Esophagus squamous epithelium (tissue), 5 donors: Measurements from ENCODE around the gene RBBP7. TPM values are rescaled to one million over a fixed set of nuclear protein-coding genes. Genes with fewer than 3 reads are reported as not detected.

Experiments
- DNase-seq: peaks from one replicate; lab custom pipeline; 2025; lab: John Stamatoyannopoulos, UW
- H3K27ac ChIP-seq, 4 donors: fragments of 200-600 bp; sonication (generic); one replicate each; pipeline ENCODE4 v1.5.1; 2016 to 2019; ENCODE audit warnings: mild to moderate bottlenecking in 1 of 4
- H3K27me3 ChIP-seq, 4 donors: fragments of 200-600 bp; sonication (generic); 1 replicate in 3 of 4; 2 replicates in 1 of 4; pipeline versions ENCODE4 v1.5.1 to v1.6.0; 2017 to 2021; ENCODE audit warnings: antibody characterized with exemption in 1 of 4
- H3K36me3 ChIP-seq, 3 donors: fragments of 200-600 bp; sonication (generic); one replicate each; pipeline ENCODE4 v1.5.1; 2016 to 2019
- H3K4me1 ChIP-seq, 3 donors: fragments of 200-600 bp; sonication (generic); one replicate each; pipeline ENCODE4 v1.5.1; 2017 to 2019
- H3K4me3 ChIP-seq, 4 donors: fragments of 200-600 bp; sonication (generic); 1 replicate in 3 of 4; 2 replicates in 1 of 4; pipeline ENCODE4 v1.5.1; 2016 to 2019; ENCODE audit warnings: mild to moderate bottlenecking in 2 of 4, moderate library complexity in 1 of 4
- H3K9me3 ChIP-seq, 3 donors: fragments of 200-600 bp; sonication (generic); one replicate each; pipeline ENCODE4 v1.5.1; 2016 to 2019
- CTCF ChIP-seq, 6 experiments: fragments of 450-650 bp in 4 of 6; fragments of 200-600 bp in 2 of 6; sonication (generic) in 2 of 6; IDR thresholded peaks; one replicate each; pipeline ENCODE4 v1.5.1; 2016 to 2019; ENCODE audit warnings: antibody characterized with exemption in 6 of 6, mild to moderate bottlenecking in 4 of 6, moderate library complexity in 4 of 6
- POLR2A ChIP-seq, 4 donors: fragments of 450-650 bp; IDR thresholded peaks; one replicate each; pipeline ENCODE4 v1.6.1; 2017; ENCODE audit warnings: antibody characterized with exemption in 4 of 4, mild to moderate bottlenecking in 4 of 4, moderate library complexity in 3 of 4
- WGBS, 2 donors: methylation state at CpG; one replicate each; pipeline ENCODE4 v1.1.5; 2018; 5-methylcytosine and 5-hydroxymethylcytosine counted together
- intact Hi-C: fragments of 100-400 bp; cut with DNase I; formaldehyde crosslinking; loops from one replicate; pipeline ENCODE4 v1.15.0; 2022
- small RNA-seq, 4 donors: library from RNA; depleted of rRNA; stranded (forward); fragments of <200 nt; gene quantifications; one replicate each; pipeline ENCODE3, GENCODE V24; 2016
- total RNA-seq, 4 donors: library from RNA; depleted of rRNA; stranded (reverse); fragments of >200 nt; gene quantifications; one replicate each; pipeline ENCODE4 v1.1.0, GENCODE V29; 2016
- donor health status: DM: yes; HTN: yes; CAD: no.

The RBBP7 gene
- total RNA-seq, 4 donors from 2014 or later = 41.1 to 91.9 (median 74.1) TPM

GRCh38 chrX:16797841-16798240 is 72.3 kb downstream of the RBBP7 start:
- Histone ChIP-seq H3K27me3 (no peaks in the 10 kb centered on the region), H3K36me3 (peaks cover 0 to 19% (median 0%) of the 10 kb centered on the region in 3 donors), H3K4me1 (no peaks in the 10 kb centered on the region), H3K27ac (no peak overlapping the region), H3K9me3 (no peaks in the 10 kb centered on the region), H3K4me3 (no peak overlapping the region)
- WGBS, 2 donors = 73 to 76% methylated on average over 4 of the region's 4 CpGs
- no peak for DNase-seq
- intact Hi-C loops = no loop called here
- no peak for TF ChIP-seq POLR2A (IDR thresholded peaks at IDR 0.05)
- no peak for TF ChIP-seq CTCF (IDR thresholded peaks at IDR 0.05)

- DNase-seq = no peak
These were observed 72.8 kb downstream of the RBBP7 start for GRCh38 chrX:16797358-16797757.

GRCh38 chrX:16796298-16796697 is 73.9 kb downstream of the RBBP7 start:
- Histone ChIP-seq H3K4me1 (no peaks in the 10 kb centered on the region), H3K9me3 (no peaks in the 10 kb centered on the region), H3K27me3 (no peaks in the 10 kb centered on the region), H3K4me3 (no peak overlapping the region), H3K36me3 (peaks cover 0 to 19% (median 0%) of the 10 kb centered on the region in 3 donors), H3K27ac (no peak overlapping the region)
- no peak for TF ChIP-seq POLR2A (IDR thresholded peaks at IDR 0.05)
- TF ChIP-seq CTCF (IDR thresholded peaks at IDR 0.05) = no peak
- no peak for DNase-seq
- intact Hi-C loops = no loop called here
- WGBS, 2 donors = 93 to 100% methylated on average over 4 of the region's 4 CpGs

More at GRCh38 chrX:16797358-16797757, 72.8 kb downstream of the RBBP7 start:
- intact Hi-C loops = no loop called here
- TF ChIP-seq CTCF (IDR thresholded peaks at IDR 0.05) = no peak
- no peak for TF ChIP-seq POLR2A (IDR thresholded peaks at IDR 0.05)
- H3K4me1 ChIP-seq = no peaks in the 10 kb centered on the region
- no peak overlapping the region for H3K4me3 ChIP-seq
- no peaks in the 10 kb centered on the region for H3K9me3 ChIP-seq
- no peaks in the 10 kb centered on the region for H3K27me3 ChIP-seq
- no peak overlapping the region for H3K27ac ChIP-seq
- H3K36me3 ChIP-seq = peaks cover 0 to 19% (median 0%) of the 10 kb centered on the region in 3 donors
- WGBS, 2 donors = 73 to 93% methylated on average over 4 to 5 of the region's 5 CpGs

Small RNA genes within 50 kb of the gene (small RNA-seq; reads per million reads assigned to genes)
- gene RF00019 (0 reads per million in 4 donors), gene RNU4-6P (0 reads per million in 4 donors), gene RPL12P49 (0 reads per million in 4 donors)

Other genes starting within 250 kb of the RBBP7 start
- not detected for gene S100G, start 220.2 kb downstream of the RBBP7 start, total RNA-seq
- gene CTPS2, start 157.7 kb downstream of the RBBP7 start, total RNA-seq = 1 to 10 TPM; 4.1 to 9.7 (median 6.3) TPM
- 10 to 100 TPM; 16.2 to 22.8 (median 18.2) TPM for gene SYAP1, start 150.8 kb downstream of the RBBP7 start, total RNA-seq
- gene TXLNG, start 83.9 kb downstream of the RBBP7 start, total RNA-seq = 10 to 100 TPM in 2 of 4 donors, 1 to 10 TPM in 2; 6.4 to 14.9 (median 10.9) TPM
- gene REPS2, start 76.3 kb upstream of the RBBP7 start, total RNA-seq = 10 to 100 TPM in 1 of 4 donors, 1 to 10 TPM in 1, under 1 TPM in 2; 0.97 to 12.8 (median 3.0) TPM